Measurements from ENCODE around the gene ANKRD26.

GRCh38 chr10:27052656-27053055 lies 47.6 kb downstream of the ANKRD26 start:
- TF ChIP-seq, protein P1, sequence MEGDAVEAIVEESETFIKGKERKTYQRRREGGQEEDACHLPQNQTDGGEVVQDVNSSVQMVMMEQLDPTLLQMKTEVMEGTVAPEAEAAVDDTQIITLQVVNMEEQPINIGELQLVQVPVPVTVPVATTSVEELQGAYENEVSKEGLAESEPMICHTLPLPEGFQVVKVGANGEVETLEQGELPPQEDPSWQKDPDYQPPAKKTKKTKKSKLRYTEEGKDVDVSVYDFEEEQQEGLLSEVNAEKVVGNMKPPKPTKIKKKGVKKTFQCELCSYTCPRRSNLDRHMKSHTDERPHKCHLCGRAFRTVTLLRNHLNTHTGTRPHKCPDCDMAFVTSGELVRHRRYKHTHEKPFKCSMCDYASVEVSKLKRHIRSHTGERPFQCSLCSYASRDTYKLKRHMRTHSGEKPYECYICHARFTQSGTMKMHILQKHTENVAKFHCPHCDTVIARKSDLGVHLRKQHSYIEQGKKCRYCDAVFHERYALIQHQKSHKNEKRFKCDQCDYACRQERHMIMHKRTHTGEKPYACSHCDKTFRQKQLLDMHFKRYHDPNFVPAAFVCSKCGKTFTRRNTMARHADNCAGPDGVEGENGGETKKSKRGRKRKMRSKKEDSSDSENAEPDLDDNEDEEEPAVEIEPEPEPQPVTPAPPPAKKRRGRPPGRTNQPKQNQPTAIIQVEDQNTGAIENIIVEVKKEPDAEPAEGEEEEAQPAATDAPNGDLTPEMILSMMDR (IDR thresholded peaks at IDR 0.05 in 8 of 11, conservative IDR thresholded peaks at IDR 0.05 in 3 of 11), result no peak
- no peak for TF ChIP-seq POLR2A (IDR thresholded peaks at IDR 0.05)
- TF ChIP-seq POLR2AphosphoS5 (IDR thresholded peaks at IDR 0.05), result no peak

Measured in spleen (tissue), 7 donors.